Transverse colon (tissue), 4 donors: ENCODE data around the gene PALM3.

Source experiments
- POLR2A ChIP-seq: fragments of 450-650 bp; IDR thresholded peaks from one replicate; pipeline ENCODE4 v1.6.1; 2016; ENCODE audit warnings: antibody characterized with exemption, mild to moderate bottlenecking, moderate library complexity
- POLR2AphosphoS5 ChIP-seq, 3 donors: sonication (generic); formaldehyde crosslinking; IDR thresholded peaks; one replicate each; pipeline ENCODE4 v1.6.1; 2016; ENCODE audit warnings: antibody characterized with exemption in 3 of 3
- TF ChIP-seq, protein P1 (sequence below), 5 experiments: fragments of 200-600 bp in 3 of 5; fragments of 450-650 bp in 2 of 5; sonication (generic) in 3 of 5; IDR thresholded peaks; 1 replicate in 2 of 5; 2 replicates in 3 of 5; pipeline ENCODE4 v1.5.1; 2016 to 2017; ENCODE audit warnings: antibody characterized with exemption in 5 of 5, inconsistent platforms in 3 of 5, mild to moderate bottlenecking in 2 of 5, moderate library complexity in 1 of 5

- TF ChIP-seq, protein P1, sequence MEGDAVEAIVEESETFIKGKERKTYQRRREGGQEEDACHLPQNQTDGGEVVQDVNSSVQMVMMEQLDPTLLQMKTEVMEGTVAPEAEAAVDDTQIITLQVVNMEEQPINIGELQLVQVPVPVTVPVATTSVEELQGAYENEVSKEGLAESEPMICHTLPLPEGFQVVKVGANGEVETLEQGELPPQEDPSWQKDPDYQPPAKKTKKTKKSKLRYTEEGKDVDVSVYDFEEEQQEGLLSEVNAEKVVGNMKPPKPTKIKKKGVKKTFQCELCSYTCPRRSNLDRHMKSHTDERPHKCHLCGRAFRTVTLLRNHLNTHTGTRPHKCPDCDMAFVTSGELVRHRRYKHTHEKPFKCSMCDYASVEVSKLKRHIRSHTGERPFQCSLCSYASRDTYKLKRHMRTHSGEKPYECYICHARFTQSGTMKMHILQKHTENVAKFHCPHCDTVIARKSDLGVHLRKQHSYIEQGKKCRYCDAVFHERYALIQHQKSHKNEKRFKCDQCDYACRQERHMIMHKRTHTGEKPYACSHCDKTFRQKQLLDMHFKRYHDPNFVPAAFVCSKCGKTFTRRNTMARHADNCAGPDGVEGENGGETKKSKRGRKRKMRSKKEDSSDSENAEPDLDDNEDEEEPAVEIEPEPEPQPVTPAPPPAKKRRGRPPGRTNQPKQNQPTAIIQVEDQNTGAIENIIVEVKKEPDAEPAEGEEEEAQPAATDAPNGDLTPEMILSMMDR (IDR thresholded peaks at IDR 0.05) = no peak
- no peak for TF ChIP-seq POLR2A
- TF ChIP-seq POLR2AphosphoS5 (IDR thresholded peaks at IDR 0.05) = no peak
Observed at GRCh38 chr19:14066134-14066533, 4.3 kb upstream of the PALM3 start.
